Head of caudate nucleus (tissue), 42 donors: Measurements from ENCODE around the gene FIBIN.
A peak's percentile ranks its signal among the peaks of the same experiment; 100 is the strongest.

Experiments used
- DNase-seq, 42 donors: peaks; one replicate each; pipeline versions ENCODE4 v3.0.0 to v3.0.0-alpha.2; 2020 to 2021; ENCODE audit warnings: mixed read lengths in 7 of 42
- intact Hi-C: fragments of 100-400 bp; cut with DNase I; formaldehyde crosslinking; loops from one replicate; pipeline ENCODE4 v1.15.0; 2022

Gene FIBIN

GRCh38 chr11:27012234-27012921 is 18.5 kb downstream of the FIBIN start:
- intact Hi-C loops, result no loop called here
- DNase-seq, result peak in 16 of 42 donors; percentile 12 to 60 (median 26)

GRCh38 chr11:27013781-27014361 is 20.0 kb downstream of the FIBIN start:
- peak in 3 of 42 donors; percentile 4 to 11 (median 4) for DNase-seq

GRCh38 chr11:27018902-27019529 is 25.1 kb downstream of the FIBIN start:
- DNase-seq, result no peak
- intact Hi-C loops, result no loop called here

More at GRCh38 chr11:27013781-27014361, 20.0 kb downstream of the FIBIN start:
- intact Hi-C loops, result no loop called here

GRCh38 chr11:27020751-27021150 is 26.8 kb downstream of the FIBIN start:
- DNase-seq, result no peak
- intact Hi-C loops, result no loop called here

- no peak for DNase-seq
- intact Hi-C loops, result no loop called here
Observed at GRCh38 chr11:27022659-27023251, 28.8 kb downstream of the FIBIN start.

GRCh38 chr11:27024865-27025264 is 31.0 kb downstream of the FIBIN start:
- DNase-seq, result no peak
- intact Hi-C loops, result no loop called here

GRCh38 chr11:27025312-27025955 is 31.5 kb downstream of the FIBIN start:
- no peak for DNase-seq
- intact Hi-C loops, result no loop called here

- intact Hi-C loops, result no loop called here
- DNase-seq, result no peak
Observed at GRCh38 chr11:27025957-27026733, 32.2 kb downstream of the FIBIN start.

- DNase-seq, result no peak
- intact Hi-C loops, result no loop called here
Observed at GRCh38 chr11:27028561-27028965, 34.7 kb downstream of the FIBIN start.

- DNase-seq, result no peak
- intact Hi-C loops, result no loop called here
Observed at GRCh38 chr11:27029966-27030365, 36.1 kb downstream of the FIBIN start.

- intact Hi-C loops, result no loop called here
Observed at GRCh38 chr11:27031754-27032153, 37.8 kb downstream of the FIBIN start.

GRCh38 chr11:27039873-27040272 is 46.0 kb downstream of the FIBIN start:
- no peak for DNase-seq
- intact Hi-C loops, result no loop called here

More at GRCh38 chr11:27031754-27032153, 37.8 kb downstream of the FIBIN start:
- no peak for DNase-seq

GRCh38 chr11:27040302-27041115 is 46.6 kb downstream of the FIBIN start, which contains the start of gene BBOX1:
Gene BBOX1 (plus strand): TSS chr11:27040815. CDS start chr11:27055431, 14,616 bp downstream.
- intact Hi-C loops, result no loop called here
- DNase-seq, result peak in 38 of 42 donors; percentile 6 to 78 (median 43)

GRCh38 chr11:27041141-27041899 is 47.4 kb downstream of the FIBIN start:
- peak in 32 of 42 donors; percentile 1 to 66 (median 30) for DNase-seq
- intact Hi-C loops, result no loop called here
